ENCODE results near the gene GPR61. TPM values are rescaled to one million over a fixed set of nuclear protein-coding genes. Genes with fewer than 3 reads are reported as not detected.

GPR61 gene
- total and polyA plus RNA-seq, 12 donors: 0.11 to 4.9 (median 0.63) TPM; not detected in 2

- intact Hi-C loops (cut with DNase I): loop anchor here in 1 of 2 donors (1.0 kb wide), 1 partner anchor 40 kb away; no protein-coding TSS in a partner anchor
- 72 to 95% (median 78%) methylated on average over 4 of the region's 4 CpGs for WGBS, 4 donors
- H3K4me3 ChIP-seq: no peak overlapping the region
- H3K9me3 ChIP-seq (replicated peaks in 1 of 3): no peaks in the 10 kb centered on the region
- no peaks in the 10 kb centered on the region for H3K27me3 ChIP-seq
- H3K36me3 ChIP-seq (replicated peaks in 1 of 2): peaks cover 0 to 23% of the 10 kb centered on the region in 2 donors
- TF ChIP-seq POLR2A (IDR thresholded peaks at IDR 0.05): no peak
- TF ChIP-seq, protein P1, sequence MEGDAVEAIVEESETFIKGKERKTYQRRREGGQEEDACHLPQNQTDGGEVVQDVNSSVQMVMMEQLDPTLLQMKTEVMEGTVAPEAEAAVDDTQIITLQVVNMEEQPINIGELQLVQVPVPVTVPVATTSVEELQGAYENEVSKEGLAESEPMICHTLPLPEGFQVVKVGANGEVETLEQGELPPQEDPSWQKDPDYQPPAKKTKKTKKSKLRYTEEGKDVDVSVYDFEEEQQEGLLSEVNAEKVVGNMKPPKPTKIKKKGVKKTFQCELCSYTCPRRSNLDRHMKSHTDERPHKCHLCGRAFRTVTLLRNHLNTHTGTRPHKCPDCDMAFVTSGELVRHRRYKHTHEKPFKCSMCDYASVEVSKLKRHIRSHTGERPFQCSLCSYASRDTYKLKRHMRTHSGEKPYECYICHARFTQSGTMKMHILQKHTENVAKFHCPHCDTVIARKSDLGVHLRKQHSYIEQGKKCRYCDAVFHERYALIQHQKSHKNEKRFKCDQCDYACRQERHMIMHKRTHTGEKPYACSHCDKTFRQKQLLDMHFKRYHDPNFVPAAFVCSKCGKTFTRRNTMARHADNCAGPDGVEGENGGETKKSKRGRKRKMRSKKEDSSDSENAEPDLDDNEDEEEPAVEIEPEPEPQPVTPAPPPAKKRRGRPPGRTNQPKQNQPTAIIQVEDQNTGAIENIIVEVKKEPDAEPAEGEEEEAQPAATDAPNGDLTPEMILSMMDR (IDR thresholded peaks at IDR 0.05): no peak
- DNase-seq: no peak
- H3K4me1 ChIP-seq (replicated peaks in 1 of 2): peaks cover 18 to 45% of the 10 kb centered on the region in 2 donors
- no peak overlapping the region for H3K27ac ChIP-seq
Measured at GRCh38 chr1:109492779-109493178, 46.9 kb upstream of the GPR61 start.

- Histone ChIP-seq H3K36me3 (replicated peaks in 1 of 2) (peaks cover 0 to 26% of the 10 kb centered on the region in 2 donors), H3K27me3 (no peaks in the 10 kb centered on the region), H3K4me3 (no peak overlapping the region), H3K9me3 (replicated peaks in 1 of 3) (no peaks in the 10 kb centered on the region), H3K27ac (peak overlapping the region in 2 of 5 donors; percentile 65 to 82), H3K4me1 (replicated peaks in 1 of 2) (peaks cover 18 to 41% of the 10 kb centered on the region in 2 donors)
- intact Hi-C loops (cut with DNase I): loop anchor here in 1 of 2 donors (1.0 kb wide), 1 partner anchor 39 kb away; no protein-coding TSS in a partner anchor
- TF ChIP-seq, protein P1 (IDR thresholded peaks at IDR 0.05): no peak
- TF ChIP-seq POLR2A (IDR thresholded peaks at IDR 0.05): no peak
- no peak for DNase-seq
- WGBS, 4 donors: 67 to 74% (median 73%) methylated on average over 4 of the region's 4 CpGs; no CpG with 5 or more reads in 1 of the 4 donors
Measured at GRCh38 chr1:109493227-109493626, 46.4 kb upstream of the GPR61 start.

DNA sequence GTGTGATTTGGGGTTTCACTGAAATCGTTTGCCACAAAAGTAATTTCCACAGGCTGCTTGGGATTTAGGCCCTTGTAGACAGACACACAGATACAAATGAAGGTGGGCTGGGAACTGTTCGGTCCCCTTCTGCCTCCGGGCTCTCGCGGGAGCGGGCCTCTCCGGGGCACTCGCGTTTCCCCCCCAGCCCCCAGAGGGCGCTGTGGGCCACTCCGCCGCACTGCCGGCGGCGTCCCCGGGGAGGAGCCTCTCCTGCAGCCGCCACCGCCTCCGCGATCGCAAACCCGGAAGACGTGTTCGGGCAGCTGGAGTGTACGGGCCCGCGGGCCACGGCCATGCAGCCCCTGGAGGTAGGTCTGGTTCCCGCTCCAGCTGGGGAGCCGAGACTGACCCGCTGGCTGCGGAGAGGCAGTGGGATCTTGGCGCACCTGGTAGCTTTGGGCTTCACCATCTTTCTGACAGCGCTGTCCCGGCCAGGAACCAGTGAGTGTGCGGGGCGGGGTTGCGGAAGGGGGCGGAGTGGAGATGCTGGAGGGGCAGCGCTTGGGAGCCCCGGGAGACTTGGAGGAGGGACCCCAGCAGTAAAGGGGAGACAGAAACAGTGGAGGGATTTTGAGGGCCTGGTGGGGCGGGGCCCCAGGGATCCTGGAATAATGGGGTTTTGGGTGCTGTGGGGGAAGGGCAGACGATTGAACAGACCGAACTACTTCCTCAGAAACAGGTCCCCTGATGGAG, 45.7 kb upstream of the GPR61 start, which contains the start of gene CYB561D1:
TSS of gene CYB561D1 (plus strand) at position 290 of the 735 bp plus-strand sequence. CDS start at position 336, 46 bp downstream.
- Histone ChIP-seq H3K9me3 (replicated peaks in 1 of 3) (no peaks in the 10 kb centered on the region), H3K4me3 (peak within 1 kb of the TSS; percentile 48 to 98 (median 89)), H3K36me3 (replicated peaks in 1 of 2) (peaks cover 0 to 26% of the 10 kb centered on the region in 2 donors), H3K27ac (peak within 1 kb of the TSS in 3 of 5 donors; percentile 26 to 82 (median 65)), H3K4me1 (replicated peaks in 1 of 2) (peaks cover 18 to 40% of the 10 kb centered on the region in 2 donors), H3K27me3 (no peaks in the 10 kb centered on the region)
- 0 to 1% (median 0%) methylated on average over 10 to 44 of the region's 44 CpGs for WGBS, 4 donors
- intact Hi-C loops (cut with DNase I): loop anchor here in 1 of 2 donors (1.0 kb wide), 1 partner anchor 38 kb away; no protein-coding TSS in a partner anchor
- peak; percentile 83 to 90 (median 86) for DNase-seq
- TF ChIP-seq POLR2A (IDR thresholded peaks at IDR 0.05): peak in 1 of 2 donors; percentile 54
- TF ChIP-seq, protein P1 (IDR thresholded peaks at IDR 0.05): peak; percentile 70 to 94 (median 90)

GRCh38 chr1:109495738-109496137, 43.9 kb upstream of the GPR61 start:
- intact Hi-C loops (cut with DNase I): loop anchor here in 1 of 2 donors (2.0 kb wide), 1 partner anchor 33 kb away; no protein-coding TSS in a partner anchor
- no peak for TF ChIP-seq POLR2A (IDR thresholded peaks at IDR 0.05)
- TF ChIP-seq, protein P1 (IDR thresholded peaks at IDR 0.05): no peak
- H3K36me3 ChIP-seq (replicated peaks in 1 of 2): peaks cover 0 to 26% of the 10 kb centered on the region in 2 donors
- no peaks in the 10 kb centered on the region for H3K27me3 ChIP-seq
- WGBS, 4 donors: 92 to 97% (median 93%) methylated on average over 3 to 7 of the region's 7 CpGs
- no peak overlapping the region for H3K4me3 ChIP-seq
- DNase-seq: no peak
- H3K27ac ChIP-seq: no peak overlapping the region
- peaks cover 30 to 49% of the 10 kb centered on the region in 2 donors for H3K4me1 ChIP-seq (replicated peaks in 1 of 2)
- H3K9me3 ChIP-seq (replicated peaks in 1 of 3): no peaks in the 10 kb centered on the region
